HepG2 (cell line): ENCODE measurements around the gene DMRT3. TPM values are rescaled to one million over a fixed set of nuclear protein-coding genes. Genes with fewer than 3 reads are reported as not detected.
A peak's percentile ranks its signal among the peaks of the same experiment; 100 is the strongest.

ENCODE experiments used
- CENPX ChIP-seq: sonication (generic); formaldehyde crosslinking; IDR thresholded peaks from 2 replicates; pipeline ENCODE4 v1.9.0; 2021; ENCODE audit warnings: mild to moderate bottlenecking, missing genetic modification reagents, moderate library complexity
- GATAD1 ChIP-seq: IDR thresholded peaks from 2 replicates; pipeline ENCODE4 v1.6.1; 2016; ENCODE audit warnings: missing genetic modification reagents, missing compliant biosample characterization
- KAT2B ChIP-seq: fragments of 150-350 bp; IDR thresholded peaks from 2 replicates; pipeline ENCODE4 v1.6.1; 2014; ENCODE audit warnings: low read depth, low read length, borderline replicate concordance
- NFE2L2 ChIP-seq: fragments of 150-350 bp; IDR thresholded peaks from 2 replicates; pipeline ENCODE4 v1.6.1; 2014; ENCODE audit warnings: low read length
- NR2F1 ChIP-seq, 2 experiments: fragments of 450-650 bp in 1 of 2; formaldehyde crosslinking in 1 of 2; IDR thresholded peaks; 2 replicates each; pipeline versions ENCODE4 v1.5.0 to v1.6.1; 2016 to 2020; ENCODE audit warnings: mild to moderate bottlenecking in 1 of 2, missing compliant biosample characterization in 1 of 2, missing genetic modification reagents in 1 of 2, moderate library complexity in 1 of 2
- PHB2 ChIP-seq: fragments of 450-650 bp; IDR thresholded peaks from 2 replicates; pipeline ENCODE4 v1.6.1; 2018; ENCODE audit not compliant: partially characterized antibody
- RAD21 ChIP-seq: fragments of 450-650 bp; formaldehyde crosslinking; IDR thresholded peaks from 2 replicates; pipeline ENCODE4 v1.5.0; 2020; ENCODE audit warnings: mild to moderate bottlenecking
- RERE ChIP-seq: IDR thresholded peaks from 2 replicates; pipeline ENCODE4 v1.6.1; 2016; ENCODE audit warnings: low read depth, missing genetic modification reagents, missing compliant biosample characterization
- STAG1 ChIP-seq: sonication (generic); formaldehyde crosslinking; IDR thresholded peaks from 2 replicates; pipeline ENCODE4 v1.4.0; 2020; ENCODE audit warnings: missing genetic modification reagents
- SYNCRIP ChIP-seq: fragments of 200-400 bp; formaldehyde crosslinking; IDR thresholded peaks from 2 replicates; pipeline ENCODE4 v1.6.1; 2018; ENCODE audit warnings: mild to moderate bottlenecking, low read depth, low read length; ENCODE audit not compliant: insufficient read depth
- TFAP4 ChIP-seq: sonication (generic); IDR thresholded peaks from 2 replicates; pipeline ENCODE4 v1.6.1; 2016; ENCODE audit warnings: low read depth, borderline replicate concordance
- UBTF ChIP-seq: sonication (generic); formaldehyde crosslinking; IDR thresholded peaks from 2 replicates; pipeline ENCODE4 v1.4.0; 2020; ENCODE audit warnings: mild to moderate bottlenecking, missing genetic modification reagents
- ZBTB37 ChIP-seq: sonication (generic); formaldehyde crosslinking; IDR thresholded peaks from 2 replicates; pipeline ENCODE4 v1.4.0; 2020; ENCODE audit warnings: mild to moderate bottlenecking, missing genetic modification reagents
- ZNF33A ChIP-seq: sonication (generic); formaldehyde crosslinking; IDR thresholded peaks from 2 replicates; pipeline ENCODE4 v1.5.1; 2020; ENCODE audit warnings: missing genetic modification reagents, mild to moderate bottlenecking, moderate library complexity, borderline replicate concordance
- ZNF432 ChIP-seq: sonication (generic); formaldehyde crosslinking; IDR thresholded peaks from 2 replicates; pipeline ENCODE4 v1.5.0; 2020; ENCODE audit warnings: missing genetic modification reagents, mild to moderate bottlenecking, borderline replicate concordance
- ZNF616 ChIP-seq: sonication (generic); formaldehyde crosslinking; IDR thresholded peaks from 2 replicates; pipeline ENCODE4 v1.5.0; 2020; ENCODE audit warnings: low read depth, mild to moderate bottlenecking, missing genetic modification reagents
- ZNF770 ChIP-seq: sonication (generic); formaldehyde crosslinking; IDR thresholded peaks from 2 replicates; pipeline ENCODE4 v1.5.0; 2020; ENCODE audit warnings: mild to moderate bottlenecking, missing genetic modification reagents
- ZSCAN12 ChIP-seq: sonication (generic); formaldehyde crosslinking; IDR thresholded peaks from 2 replicates; pipeline ENCODE4 v1.9.0; 2021; ENCODE audit warnings: mild to moderate bottlenecking, missing genetic modification reagents
- polyA plus RNA-seq, 8 experiments: library from polyadenylated mRNA; depleted of rRNA in 3 of 8; stranded (reverse) in 7 of 8; unstranded in 1 of 8; fragments of >200 nt; fragmentation: Illumina TruSeq in 4 of 8; extraction: Trizol in 4 of 8; gene quantifications; 2 replicates each; pipeline versions ENCODE4 v1.2.1 to v1.2.3, GENCODE V29; 2011 to 2016; ENCODE audit warnings: low read depth in 4 of 8, missing spikeins in 1 of 8, mixed read lengths in 1 of 8; ENCODE audit not compliant: insufficient read depth in 1 of 8
- total RNA-seq, 5 experiments: library from RNA; depleted of rRNA; stranded (reverse); fragments of >200 nt; fragmentation: Illumina TruSeq; extraction: Trizol; gene quantifications; 2 replicates each; pipeline ENCODE4 v1.2.3, GENCODE V29; 2016; ENCODE audit warnings: low read depth in 1 of 5

Gene DMRT3
- total and polyA plus RNA-seq, 2 of the 13 experiments (the other 11 are each of a cell fraction or from before 2014, with no cell fraction given), result not detected

- no peak for TF ChIP-seq RERE (CRISPR knock-in tag)
- peak; percentile 72 for TF ChIP-seq STAG1 (CRISPR knock-in tag)
- TF ChIP-seq PHB2, result no peak
- no peak for TF ChIP-seq ZNF432 (CRISPR knock-in tag)
- TF ChIP-seq ZSCAN12, result no peak
- no peak for TF ChIP-seq RAD21 (CRISPR knock-in tag)
- TF ChIP-seq CENPX (CRISPR knock-in tag), result no peak
- TF ChIP-seq NR2F1 (CRISPR knock-in tag; IDR thresholded peaks at IDR 0.05), result no peak
- TF ChIP-seq GATAD1 (CRISPR knock-in tag), result no peak
- peak; percentile 38; the same call in 1 of the 2 replicates for TF ChIP-seq NFE2L2
- TF ChIP-seq ZBTB37 (CRISPR knock-in tag), result no peak
- no peak for TF ChIP-seq ZNF616
- TF ChIP-seq ZNF33A (CRISPR knock-in tag), result no peak
- no peak for TF ChIP-seq TFAP4
- no peak for TF ChIP-seq UBTF (CRISPR knock-in tag)
- no peak for TF ChIP-seq ZNF770 (CRISPR knock-in tag)
- no peak for TF ChIP-seq SYNCRIP
- TF ChIP-seq KAT2B, result no peak
Measured at GRCh38 chr9:1005043-1005667, 28.7 kb downstream of the DMRT3 start (continued).
